ENCODE results near the gene CUL7.
A peak's percentile ranks its signal among the peaks of the same experiment; 100 is the strongest.
"Not testable (repeated sequence)": the region's sequence is repeated elsewhere in the genome, so short reads cannot be mapped to it uniquely, and the experiment has no call there.

CUL7 gene

DNA sequence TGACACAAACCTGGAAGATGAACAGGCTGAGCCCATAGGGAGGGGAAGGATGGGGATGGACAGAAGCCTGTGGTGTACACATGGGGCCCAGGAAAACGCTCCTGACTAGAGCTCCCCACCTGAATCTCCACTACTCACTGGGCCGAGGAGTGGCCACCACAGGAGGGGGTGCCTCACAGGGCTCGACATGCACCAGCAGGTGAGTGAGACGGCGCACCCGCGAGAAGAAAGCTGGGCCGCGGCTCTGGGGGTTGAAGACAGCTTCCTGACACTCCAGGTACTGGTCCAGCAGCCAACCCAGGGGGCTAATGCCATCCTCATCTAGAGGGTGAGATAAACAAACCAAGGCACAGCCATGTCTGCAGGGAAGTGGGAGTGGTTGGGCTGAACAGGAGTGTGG is 10.3 kb downstream of the CUL7 start:
- no peak for DNase-seq

GRCh38 chr6:43041475-43041874 is 12.2 kb downstream of the CUL7 start:
- not testable (repeated sequence) for DNase-seq

DNA sequence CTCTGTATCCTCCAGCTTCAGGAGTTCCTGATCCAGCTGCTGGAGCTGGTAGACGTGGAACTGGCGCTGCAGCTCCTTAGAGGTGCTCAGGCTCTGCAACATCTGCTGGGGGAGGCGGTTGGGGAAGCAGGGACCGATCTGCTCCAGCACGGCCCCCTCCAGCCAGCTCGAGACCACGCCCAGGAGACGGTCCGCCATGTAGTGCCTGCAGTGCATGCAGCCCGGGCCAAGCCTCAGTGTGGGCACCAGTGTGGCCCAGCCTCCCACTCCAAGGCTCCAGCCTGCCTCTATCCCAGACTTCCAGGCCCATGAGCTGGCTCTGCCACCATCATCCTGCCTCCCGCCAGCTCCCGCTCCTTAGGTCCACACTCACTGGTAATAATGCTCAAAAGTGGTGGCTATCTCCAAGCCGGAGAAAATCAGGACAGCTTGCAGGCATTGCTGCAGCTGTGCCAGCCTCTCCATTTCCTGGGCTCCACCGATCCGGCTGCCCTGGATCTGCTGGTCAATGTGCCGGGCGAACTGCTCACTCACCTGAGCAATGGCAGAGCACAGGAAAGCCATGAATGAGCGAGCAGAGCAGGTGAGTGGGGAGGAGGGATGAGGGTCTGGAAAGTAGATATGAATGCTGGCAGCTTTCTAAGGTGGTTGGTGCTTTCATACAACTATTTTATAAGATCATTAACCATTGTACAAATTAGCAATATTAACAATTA is 13.0 kb downstream of the CUL7 start:
- DNase-seq = no peak

GRCh38 chr6:43038727-43039126 is 14.9 kb downstream of the CUL7 start:
- no peak for DNase-seq

GRCh38 chr6:43037706-43038105 is 15.9 kb downstream of the CUL7 start:
- DNase-seq = no peak

GRCh38 chr6:43037197-43037596 is 16.5 kb downstream of the CUL7 start:
- DNase-seq = no peak

GRCh38 chr6:43036712-43037111 is 16.9 kb downstream of the CUL7 start:
- DNase-seq = no peak

GRCh38 chr6:43035495-43036194 is 18.0 kb downstream of the CUL7 start:
- DNase-seq = no peak

DNA sequence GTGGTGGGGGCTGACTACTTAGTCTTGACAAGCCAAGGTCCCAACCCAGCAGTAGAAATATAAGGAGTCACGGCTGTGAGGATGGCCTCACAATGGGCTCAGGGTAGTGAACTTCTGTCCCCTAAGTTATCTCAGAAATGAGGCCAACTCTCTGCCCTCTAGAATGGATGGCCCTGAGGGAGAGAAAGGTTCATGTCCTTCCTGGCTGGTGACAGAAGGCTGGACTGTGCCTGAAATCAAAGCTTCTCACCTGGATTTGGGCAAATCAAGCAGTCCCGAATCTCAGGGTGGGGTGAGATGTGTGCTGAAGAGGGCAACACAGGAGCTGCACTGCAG is 19.5 kb downstream of the CUL7 start:
- DNase-seq = no peak

DNA sequence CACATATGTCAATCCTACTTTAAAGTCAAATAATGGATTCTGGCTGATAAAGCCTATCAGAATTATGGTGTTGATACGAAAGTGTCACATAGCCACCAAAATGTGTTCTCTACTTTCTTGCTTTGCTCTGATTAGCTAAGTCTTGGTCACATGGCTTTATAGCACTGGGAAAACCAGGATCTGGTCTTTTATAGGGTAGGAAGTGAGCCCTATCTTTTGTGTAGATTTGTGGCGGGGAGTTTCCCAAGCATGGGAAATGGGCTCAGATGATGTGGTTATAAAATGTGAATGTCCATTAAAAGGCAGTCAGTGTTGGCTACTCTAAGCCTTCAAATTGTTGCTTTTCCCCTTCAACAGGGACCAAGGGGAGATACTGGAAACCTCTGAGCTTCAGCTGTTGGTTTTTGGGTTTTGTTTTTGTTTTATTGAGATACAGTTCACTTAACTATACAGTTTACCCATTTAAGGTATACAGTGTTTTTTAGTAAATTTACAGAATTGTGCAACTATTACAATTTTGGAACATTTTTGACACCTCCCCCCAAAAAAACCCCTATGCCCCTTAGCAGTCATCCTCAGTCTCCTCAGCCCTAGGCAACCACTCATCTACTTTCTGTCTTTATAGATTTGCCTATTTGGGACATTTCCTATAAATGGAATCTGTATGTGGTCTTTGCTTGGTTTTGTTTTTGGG is 20.0 kb downstream of the CUL7 start:
- DNase-seq = no peak

- DNase-seq = no peak
These were observed 21.3 kb downstream of the CUL7 start for GRCh38 chr6:43032326-43032725.

DNA sequence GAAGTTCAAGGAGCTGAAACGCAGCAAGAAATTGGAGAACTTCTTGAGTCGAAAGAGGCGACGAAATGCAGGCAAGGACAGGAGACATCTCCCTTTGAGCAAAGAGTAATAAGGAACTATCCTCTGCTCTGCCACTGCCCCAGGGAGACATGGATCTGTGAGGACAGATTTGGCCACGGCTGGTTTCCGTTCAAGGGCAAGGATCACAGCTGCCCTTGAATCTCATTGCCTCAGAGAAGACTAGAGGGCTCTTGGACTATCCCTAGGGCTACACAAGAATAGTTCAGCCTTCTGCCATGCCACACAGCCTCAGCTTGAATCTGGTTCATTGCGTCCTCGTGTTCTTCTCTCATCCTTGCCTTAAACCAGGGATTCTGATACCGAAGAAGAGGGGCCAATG is 24.5 kb downstream of the CUL7 start:
- no peak for DNase-seq

DNA sequence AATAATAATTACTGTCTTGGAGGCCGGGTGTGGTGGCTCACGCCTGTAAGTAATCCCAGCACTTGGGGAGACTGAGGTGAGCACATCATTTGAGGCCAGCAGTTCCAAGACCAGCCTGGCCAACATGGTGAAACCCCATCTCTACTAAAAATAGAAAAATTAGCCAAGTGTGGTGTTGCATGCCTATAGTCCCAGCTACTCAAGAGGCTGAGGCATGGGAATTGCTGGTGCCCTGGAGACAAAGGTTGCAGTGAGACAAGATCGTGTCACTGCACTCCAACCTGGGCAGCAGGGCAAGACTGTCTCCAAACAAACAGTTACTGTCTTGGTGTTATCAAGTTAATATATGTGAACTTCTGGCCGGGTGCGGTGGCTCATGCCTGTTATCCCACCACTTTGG is 27.3 kb downstream of the CUL7 start:
- DNase-seq = no peak

GRCh38 chr6:43024436-43024835 is 29.2 kb downstream of the CUL7 start:
- DNase-seq = no peak

DNA sequence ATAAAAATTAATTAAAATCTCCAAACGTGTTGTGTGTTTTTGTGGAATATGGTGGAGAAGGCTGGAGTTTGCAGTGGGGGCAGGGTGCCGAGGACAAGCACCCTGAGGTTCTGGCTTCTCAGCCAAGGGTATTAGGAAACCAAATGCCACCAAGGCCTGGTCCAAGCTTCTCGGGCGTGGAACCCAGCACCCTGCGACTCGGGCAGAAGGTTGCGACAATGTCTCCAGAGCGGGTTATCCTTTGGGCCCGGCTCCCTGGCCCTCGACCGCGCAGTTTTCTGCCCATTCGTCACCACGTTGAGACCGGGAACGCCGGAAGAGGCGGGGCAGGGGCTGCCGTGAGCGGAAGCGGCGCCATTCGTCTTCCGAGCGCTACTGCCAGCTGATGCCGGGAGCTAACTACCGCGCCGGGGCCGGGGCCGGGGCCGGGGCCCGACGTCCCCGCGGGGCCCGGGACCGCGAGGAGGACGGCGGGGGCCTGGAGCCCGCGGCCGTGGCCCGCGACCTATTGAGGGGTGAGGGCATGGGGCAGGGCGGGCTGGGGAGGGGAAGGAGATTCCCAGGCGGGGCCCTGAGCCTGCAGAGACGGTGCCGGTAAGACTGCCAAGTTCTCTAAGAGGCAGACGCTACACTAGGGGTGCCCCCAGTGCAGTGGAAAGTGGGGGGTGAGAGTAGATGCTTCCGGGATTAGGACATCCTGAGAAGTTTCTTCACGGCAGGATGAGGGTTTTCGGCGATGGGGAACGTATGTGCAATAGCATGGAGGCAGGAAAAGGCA is 32.2 kb downstream of the CUL7 start, which contains the start of gene RRP36:
RRP36 (plus strand) TSS at position 354 of the 778 bp plus-strand sequence; CDS start at position 386, 32 bp downstream.
- peak; percentile 37 for DNase-seq

DNA sequence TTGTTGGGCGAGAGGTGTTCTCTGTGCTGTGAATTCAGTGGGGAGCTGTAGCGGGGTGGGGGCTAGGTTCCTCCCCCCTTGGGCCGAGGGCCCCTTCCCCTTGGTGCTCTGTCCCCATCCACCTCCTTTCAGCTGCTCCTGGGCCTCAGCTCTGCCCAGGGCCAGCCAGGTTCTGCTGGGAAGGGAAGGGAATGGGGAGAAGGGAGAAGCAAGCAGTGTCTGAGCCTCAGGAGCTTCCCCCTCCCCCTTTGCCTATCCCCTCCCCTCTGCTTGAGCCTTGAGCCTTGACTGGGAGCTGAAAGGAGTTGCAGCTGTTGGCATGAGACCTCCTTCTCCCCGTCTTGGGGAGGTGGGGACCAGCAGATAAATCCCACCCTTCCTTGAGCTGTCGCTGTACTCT is 32.8 kb downstream of the CUL7 start:
- DNase-seq = no peak

- no peak for DNase-seq
These were observed 33.5 kb downstream of the CUL7 start for GRCh38 chr6:43020052-43020705.

GRCh38 chr6:43019152-43019551 is 34.5 kb downstream of the CUL7 start:
- no peak for DNase-seq

GRCh38 chr6:43016943-43017334 is 36.7 kb downstream of the CUL7 start:
- DNase-seq = no peak

DNA sequence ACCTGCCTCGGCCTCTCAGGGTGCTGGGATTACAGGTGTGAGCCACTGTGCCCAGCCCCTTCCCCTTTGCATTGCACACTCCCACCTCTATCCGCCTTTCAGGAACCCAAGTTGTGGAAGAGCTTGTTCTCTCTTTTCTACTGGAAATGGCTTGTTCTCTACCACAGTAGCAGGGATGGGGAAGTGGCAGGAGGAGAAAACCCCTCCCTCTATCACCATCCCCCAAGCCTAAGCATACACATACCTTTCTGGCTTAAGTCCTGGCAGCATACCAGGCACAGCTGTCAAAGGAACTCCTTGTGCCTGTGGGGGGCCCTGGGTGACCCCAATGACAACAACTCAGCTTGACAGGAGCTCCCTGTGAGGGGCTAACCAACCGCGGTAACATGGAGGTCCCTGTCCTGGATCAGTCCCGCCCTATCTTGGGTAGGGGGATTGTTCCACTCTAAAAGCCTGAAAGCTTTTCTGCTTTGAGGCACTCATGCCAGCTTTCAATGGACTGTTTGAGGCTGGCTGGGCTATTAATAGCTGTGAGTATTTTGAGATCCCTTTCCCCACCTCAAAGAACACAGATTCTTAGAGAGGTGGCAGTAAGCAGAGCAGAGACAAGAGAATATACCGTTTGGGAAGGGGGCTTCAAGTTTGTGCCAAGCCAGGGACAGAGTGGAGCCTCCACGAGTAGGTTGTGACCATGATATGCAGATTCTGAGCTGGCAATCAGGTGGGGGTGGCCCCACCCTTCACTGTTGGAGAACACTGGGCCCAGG is 37.3 kb downstream of the CUL7 start:
- no peak for DNase-seq

GRCh38 chr6:43014434-43014909 is 39.2 kb downstream of the CUL7 start:
- DNase-seq = no peak
